Upper lobe of left lung (tissue), 6 donors: ENCODE measurements around the gene IGSF9B. TPM values are rescaled to one million over a fixed set of nuclear protein-coding genes. Genes with fewer than 3 reads are reported as not detected.
A peak's percentile ranks its signal among the peaks of the same experiment; 100 is the strongest.

Experiments
- ATAC-seq, 2 donors: fragments of 200-7000 bp; cut with Tn5 transposase; one replicate each; pipeline ENCODE4 v1.9.1; 2022; ENCODE audit warnings: mild to moderate bottlenecking in 2 of 2, moderate library complexity in 2 of 2; ENCODE audit not compliant: low FRiP score in 2 of 2
- DNase-seq, 2 donors: peaks; one replicate each; pipeline ENCODE4 v3.0.0-alpha.2; 2019 to 2020
- H3K27ac ChIP-seq, 4 donors: fragments of 200-600 bp; sonication (generic); one replicate each; pipeline ENCODE4 v1.5.1; 2016 to 2019
- H3K27me3 ChIP-seq, 4 donors: fragments of 200-600 bp; sonication (generic); one replicate each; pipeline ENCODE4 v1.5.1; 2017 to 2019
- H3K36me3 ChIP-seq, 4 donors: fragments of 200-600 bp; sonication (generic); one replicate each; pipeline ENCODE4 v1.5.1; 2016 to 2019
- H3K4me1 ChIP-seq, 4 donors: fragments of 200-600 bp; sonication (generic); one replicate each; pipeline ENCODE4 v1.5.1; 2018 to 2019
- H3K4me3 ChIP-seq, 4 donors: fragments of 200-600 bp; sonication (generic); one replicate each; pipeline ENCODE4 v1.5.1; 2017 to 2019; ENCODE audit warnings: mild to moderate bottlenecking in 2 of 4, moderate library complexity in 1 of 4
- H3K9me3 ChIP-seq, 4 donors: fragments of 200-600 bp; sonication (generic); one replicate each; pipeline ENCODE4 v1.5.1; 2018 to 2019
- EP300 ChIP-seq, 4 donors: sonication (generic); formaldehyde crosslinking; IDR thresholded peaks; one replicate each; pipeline ENCODE4 v1.5.1; 2017; ENCODE audit warnings: antibody characterized with exemption in 4 of 4, control low read depth in 2 of 4
- POLR2A ChIP-seq, 4 donors: fragments of 450-650 bp; IDR thresholded peaks; one replicate each; pipeline ENCODE4 v1.5.1; 2016 to 2017; ENCODE audit warnings: antibody characterized with exemption in 4 of 4, mild to moderate bottlenecking in 2 of 4
- POLR2AphosphoS5 ChIP-seq, 2 donors: sonication (generic); formaldehyde crosslinking; IDR thresholded peaks; one replicate each; pipeline ENCODE4 v1.5.1; 2017; ENCODE audit warnings: antibody characterized with exemption in 2 of 2
- WGBS, 2 donors: methylation state at CpG; one replicate each; pipeline ENCODE4 v1.1.5; 2017 to 2018; 5-methylcytosine and 5-hydroxymethylcytosine counted together
- total RNA-seq, 6 donors: library from RNA; depleted of rRNA in 4 of 6; stranded (reverse); fragments of >200 nt in 4 of 6; gene quantifications; one replicate each; pipeline versions ENCODE4 v1.1.0 to v1.2.1, GENCODE V29; 2016 to 2021
- TF ChIP-seq, protein P1 (sequence below), 6 experiments: fragments of 450-650 bp in 4 of 6; fragments of 200-600 bp in 2 of 6; sonication (generic) in 2 of 6; IDR thresholded peaks; one replicate each; pipeline ENCODE4 v1.5.1; 2016 to 2019; ENCODE audit warnings: antibody characterized with exemption in 6 of 6
- donor health status: DM: no; HTN: no; CAD: no; lungs with moderate emphysema.
- donor health status: DM: no; HTN: yes; CAD: no; lungs with severe emphysema.

IGSF9B gene
- total RNA-seq, 6 donors from 2014 or later: 1.6 to 13.6 (median 5.3) TPM

DNA sequence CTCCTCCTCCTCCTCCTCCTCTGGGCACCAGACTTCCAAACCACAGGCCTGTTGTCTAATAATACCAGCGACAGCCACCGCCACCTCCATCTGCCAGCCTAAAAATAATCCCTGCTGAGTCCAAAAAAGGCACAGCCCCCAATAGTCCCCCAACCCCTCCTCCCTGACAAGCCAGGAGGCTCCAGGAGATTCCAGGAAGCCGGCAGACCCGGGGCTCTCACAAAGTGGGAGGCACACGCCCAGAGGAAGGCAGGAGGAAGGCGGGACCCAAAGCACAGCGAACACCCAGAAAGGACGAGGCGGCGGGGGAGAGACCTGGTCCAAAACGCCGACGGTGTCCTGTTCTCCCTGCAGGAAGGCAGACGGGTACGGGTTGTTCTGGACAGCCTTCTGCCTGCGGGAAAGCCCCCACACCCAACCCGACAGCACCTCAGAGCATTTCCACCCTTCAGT lies 5.9 kb downstream of the IGSF9B start:
- TF ChIP-seq, protein P1, sequence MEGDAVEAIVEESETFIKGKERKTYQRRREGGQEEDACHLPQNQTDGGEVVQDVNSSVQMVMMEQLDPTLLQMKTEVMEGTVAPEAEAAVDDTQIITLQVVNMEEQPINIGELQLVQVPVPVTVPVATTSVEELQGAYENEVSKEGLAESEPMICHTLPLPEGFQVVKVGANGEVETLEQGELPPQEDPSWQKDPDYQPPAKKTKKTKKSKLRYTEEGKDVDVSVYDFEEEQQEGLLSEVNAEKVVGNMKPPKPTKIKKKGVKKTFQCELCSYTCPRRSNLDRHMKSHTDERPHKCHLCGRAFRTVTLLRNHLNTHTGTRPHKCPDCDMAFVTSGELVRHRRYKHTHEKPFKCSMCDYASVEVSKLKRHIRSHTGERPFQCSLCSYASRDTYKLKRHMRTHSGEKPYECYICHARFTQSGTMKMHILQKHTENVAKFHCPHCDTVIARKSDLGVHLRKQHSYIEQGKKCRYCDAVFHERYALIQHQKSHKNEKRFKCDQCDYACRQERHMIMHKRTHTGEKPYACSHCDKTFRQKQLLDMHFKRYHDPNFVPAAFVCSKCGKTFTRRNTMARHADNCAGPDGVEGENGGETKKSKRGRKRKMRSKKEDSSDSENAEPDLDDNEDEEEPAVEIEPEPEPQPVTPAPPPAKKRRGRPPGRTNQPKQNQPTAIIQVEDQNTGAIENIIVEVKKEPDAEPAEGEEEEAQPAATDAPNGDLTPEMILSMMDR (IDR thresholded peaks at IDR 0.05): no peak
- no peak for TF ChIP-seq EP300 (IDR thresholded peaks at IDR 0.05)
- Histone ChIP-seq H3K36me3 (no peaks in the 10 kb centered on the region), H3K27ac (no peak overlapping the region), H3K4me3 (no peak overlapping the region), H3K9me3 (no peaks in the 10 kb centered on the region), H3K4me1 (peaks cover 15 to 32% (median 22%) of the 10 kb centered on the region in 4 donors), H3K27me3 (peaks cover 0 to 33% (median 10%) of the 10 kb centered on the region in 4 donors)
- no peak for ATAC-seq
- WGBS, 2 donors: 32 to 36% methylated on average over 7 to 17 of the region's 17 CpGs
- DNase-seq: no peak

DNA sequence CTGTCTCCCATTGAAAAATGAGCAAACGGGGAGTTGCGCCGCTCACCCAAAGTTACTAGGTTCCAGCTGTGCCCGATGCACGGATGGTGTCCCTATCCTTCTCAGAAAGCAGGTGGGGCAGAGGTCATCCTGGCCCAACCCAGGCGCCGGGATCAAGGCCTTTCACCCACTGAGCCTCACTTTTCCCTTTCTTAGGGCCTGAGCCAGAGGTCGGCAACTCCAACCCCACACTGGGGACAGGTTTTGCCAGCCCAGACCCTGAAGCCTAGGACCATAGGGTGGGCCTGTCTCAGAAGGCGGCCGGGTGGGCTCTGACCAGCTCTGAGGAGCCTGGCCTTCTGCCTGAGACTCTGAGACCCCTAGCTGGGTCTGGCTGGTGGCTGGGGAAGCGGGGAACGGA lies 6.3 kb downstream of the IGSF9B start:
- Histone ChIP-seq H3K4me3 (no peak overlapping the region), H3K9me3 (no peaks in the 10 kb centered on the region), H3K36me3 (no peaks in the 10 kb centered on the region), H3K27me3 (peaks cover 0 to 28% (median 8%) of the 10 kb centered on the region in 4 donors), H3K27ac (no peak overlapping the region), H3K4me1 (peaks cover 13 to 32% (median 20%) of the 10 kb centered on the region in 4 donors)
- no peak for DNase-seq
- WGBS, 2 donors: 90 to 100% methylated on average over 1 to 12 of the region's 12 CpGs
- TF ChIP-seq POLR2A (IDR thresholded peaks at IDR 0.05) (no peak), POLR2AphosphoS5 (IDR thresholded peaks at IDR 0.05) (no peak), EP300 (IDR thresholded peaks at IDR 0.05) (no peak)
- TF ChIP-seq, protein P1 (IDR thresholded peaks at IDR 0.05): no peak
- ATAC-seq: no peak

DNA sequence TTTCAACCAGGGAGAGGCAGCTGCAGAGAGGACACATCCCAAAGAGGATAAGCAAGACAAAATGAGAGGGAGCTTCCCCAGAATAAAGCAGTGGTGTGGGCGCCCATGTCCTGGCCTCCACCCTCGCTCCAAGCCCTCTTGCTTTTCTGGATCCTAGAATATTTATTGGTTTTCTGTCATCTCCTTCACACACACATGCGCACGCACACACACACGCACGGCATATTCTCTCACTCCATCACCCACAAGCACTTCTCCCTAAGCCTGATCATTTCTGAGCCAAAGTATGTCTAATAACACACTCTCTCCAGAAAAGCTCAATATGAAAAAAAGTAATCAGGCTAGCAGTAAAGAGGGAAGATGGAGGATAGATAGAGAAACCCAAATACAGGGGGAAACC lies 7.6 kb downstream of the IGSF9B start:
- DNase-seq (no peak), ATAC-seq (no peak)
- TF ChIP-seq POLR2A (IDR thresholded peaks at IDR 0.05) (no peak), POLR2AphosphoS5 (IDR thresholded peaks at IDR 0.05) (no peak), EP300 (IDR thresholded peaks at IDR 0.05) (no peak)
- TF ChIP-seq, protein P1 (IDR thresholded peaks at IDR 0.05): no peak
- H3K27ac ChIP-seq: no peak overlapping the region
- peaks cover 0 to 20% (median 3%) of the 10 kb centered on the region in 4 donors for H3K27me3 ChIP-seq
- H3K4me3 ChIP-seq: no peak overlapping the region
- 77 to 96% methylated on average over 6 of the region's 6 CpGs for WGBS, 2 donors
- H3K9me3 ChIP-seq: no peaks in the 10 kb centered on the region
- no peaks in the 10 kb centered on the region for H3K36me3 ChIP-seq
- H3K4me1 ChIP-seq: peaks cover 11 to 36% (median 17%) of the 10 kb centered on the region in 4 donors

DNA sequence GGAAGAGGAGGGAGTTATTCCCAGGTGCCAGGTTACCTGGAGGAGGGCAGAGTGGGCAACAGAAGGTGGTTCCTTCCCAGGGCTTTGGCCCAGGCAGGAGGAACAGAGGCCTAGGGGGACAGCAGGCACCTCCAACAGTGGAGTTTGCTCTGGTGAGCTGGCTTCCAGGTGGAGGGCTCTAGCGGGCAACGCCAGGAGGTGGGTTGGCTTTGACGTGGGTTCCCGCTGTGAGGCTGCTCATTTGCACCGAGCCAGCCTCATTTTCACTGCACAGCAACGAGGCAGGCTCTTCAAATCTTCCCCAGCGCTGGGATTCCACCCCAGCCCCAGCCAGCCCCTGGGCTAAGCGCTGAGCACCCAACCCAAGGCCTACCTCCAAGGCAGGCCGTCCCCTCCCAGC lies 8.1 kb downstream of the IGSF9B start:
- ATAC-seq: no peak
- Histone ChIP-seq H3K27ac (no peak overlapping the region), H3K36me3 (no peaks in the 10 kb centered on the region), H3K4me3 (no peak overlapping the region), H3K4me1 (peaks cover 11 to 36% (median 17%) of the 10 kb centered on the region in 4 donors), H3K9me3 (no peaks in the 10 kb centered on the region), H3K27me3 (peaks cover 0 to 16% (median 2%) of the 10 kb centered on the region in 4 donors)
- 72 to 79% methylated on average over 8 to 9 of the region's 9 CpGs for whole genome bisulfite sequencing, 2 donors
- DNase-seq: no peak
- TF ChIP-seq POLR2AphosphoS5 (IDR thresholded peaks at IDR 0.05) (no peak), POLR2A (IDR thresholded peaks at IDR 0.05) (no peak), EP300 (IDR thresholded peaks at IDR 0.05) (no peak)
- TF ChIP-seq, protein P1 (IDR thresholded peaks at IDR 0.05): no peak

DNA sequence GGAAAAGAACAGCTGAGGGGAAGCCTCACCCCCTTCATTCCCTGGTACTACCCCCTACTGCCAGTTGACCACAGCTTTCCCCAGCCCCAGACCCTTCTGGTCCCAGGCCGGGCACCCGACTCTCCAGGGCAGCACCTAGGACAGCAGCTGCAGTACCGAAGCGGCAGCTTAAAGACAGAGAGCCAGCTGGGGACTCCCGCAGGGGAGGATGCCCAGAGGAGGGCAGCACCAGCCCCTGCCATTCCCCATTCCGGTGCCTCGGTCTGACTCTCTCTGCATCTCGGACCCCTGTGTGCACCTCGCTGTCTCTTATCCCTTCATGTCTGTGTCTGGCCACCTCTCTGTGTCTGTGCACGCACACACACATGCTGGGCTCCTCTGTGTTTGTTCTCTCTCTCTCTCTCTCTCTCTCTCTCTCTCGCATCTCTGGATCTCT lies 9.4 kb downstream of the IGSF9B start:
- WGBS, 2 donors: 7 to 16% methylated on average over 6 to 11 of the region's 11 CpGs
- DNase-seq: no peak
- no peak overlapping the region for H3K4me3 ChIP-seq
- H3K27ac ChIP-seq: no peak overlapping the region
- TF ChIP-seq, protein P1 (IDR thresholded peaks at IDR 0.05): peak in 2 of 6 experiments; percentile 6 to 10
- TF ChIP-seq POLR2A (IDR thresholded peaks at IDR 0.05): no peak
- ATAC-seq: peak in 1 of 2 donors; percentile 37
- H3K27me3 ChIP-seq: peaks cover 0 to 15% (median 2%) of the 10 kb centered on the region in 4 donors
- peaks cover 11 to 36% (median 17%) of the 10 kb centered on the region in 4 donors for H3K4me1 ChIP-seq
- H3K9me3 ChIP-seq: no peaks in the 10 kb centered on the region
- no peaks in the 10 kb centered on the region for H3K36me3 ChIP-seq
